Epidermal melanocyte (primary cell): ENCODE data around the gene CCR9.

Experiments used
- DNase-seq: peaks from one replicate; pipeline ENCODE4 v3.0.0; 2011; ENCODE audit warnings: low spot score; ENCODE audit not compliant: insufficient read length

CCR9 gene

GRCh38 chr3:45952456-45952855, 66.1 kb downstream of the CCR9 start:
- no peak for DNase-seq
